NCI-H748 (cell line): Measurements from ENCODE around the gene CCL25.

Experiments used
- DNase-seq: peaks from one replicate; lab custom pipeline; 2025; ENCODE audit not compliant: unreplicated experiment; lab: John Stamatoyannopoulos, UW

Gene CCL25

DNA sequence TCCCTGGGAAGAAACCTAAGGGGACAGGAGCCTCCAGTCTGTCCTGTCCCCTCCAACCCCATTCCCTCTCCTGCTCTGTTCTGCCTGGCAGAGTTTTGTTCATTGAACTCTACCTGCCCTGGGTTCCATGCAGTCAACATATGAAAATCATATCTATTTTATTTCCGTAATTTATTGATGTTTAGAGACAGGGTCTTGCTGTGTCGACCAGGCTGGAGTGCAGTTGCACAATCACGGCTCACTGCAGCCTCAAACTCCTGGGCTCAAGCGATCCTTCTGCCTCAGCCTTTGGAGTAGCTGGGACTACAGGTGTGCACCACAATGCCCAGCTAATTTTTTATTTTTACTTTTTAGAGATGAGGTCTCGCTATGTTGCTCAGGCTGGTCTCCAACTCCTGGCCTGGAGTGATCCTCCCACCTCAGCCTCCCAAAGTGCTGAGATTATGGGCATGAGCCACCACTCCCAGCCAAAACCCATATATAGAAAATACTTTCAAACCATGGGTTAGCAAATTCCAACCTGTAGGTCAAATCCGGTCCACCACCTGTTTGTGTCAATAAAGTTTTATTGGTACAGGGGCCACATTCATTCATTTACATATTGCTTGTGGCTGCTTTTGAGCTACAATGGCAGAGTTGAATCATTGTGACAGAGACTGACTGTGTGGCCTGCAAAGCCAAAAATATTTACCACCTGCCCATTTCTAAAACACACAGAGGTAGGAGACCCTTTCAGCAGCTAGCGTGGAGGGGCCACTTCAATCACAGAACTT is 57.5 kb downstream of the CCL25 start:
- DNase-seq = no peak

DNA sequence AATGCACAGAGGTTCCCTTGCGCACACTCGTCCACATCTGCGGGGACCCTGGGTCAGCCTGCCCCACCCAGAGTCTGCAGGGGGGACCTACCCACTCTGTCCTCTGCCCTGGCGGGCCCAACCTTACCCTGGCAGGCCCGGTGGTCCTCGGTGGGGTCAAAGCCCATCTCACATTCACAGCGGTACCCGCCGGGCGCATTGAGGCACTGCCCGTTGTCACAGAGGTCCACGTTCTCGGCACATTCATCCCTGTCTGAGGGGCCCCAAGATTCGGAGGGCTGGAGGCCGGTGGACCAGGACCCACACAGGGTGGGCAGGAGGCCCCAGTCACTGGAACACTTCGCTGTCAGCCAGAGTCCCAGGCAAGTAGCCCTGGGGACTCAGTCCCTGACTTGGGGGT is 58.4 kb downstream of the CCL25 start:
- no peak for DNase-seq

DNA sequence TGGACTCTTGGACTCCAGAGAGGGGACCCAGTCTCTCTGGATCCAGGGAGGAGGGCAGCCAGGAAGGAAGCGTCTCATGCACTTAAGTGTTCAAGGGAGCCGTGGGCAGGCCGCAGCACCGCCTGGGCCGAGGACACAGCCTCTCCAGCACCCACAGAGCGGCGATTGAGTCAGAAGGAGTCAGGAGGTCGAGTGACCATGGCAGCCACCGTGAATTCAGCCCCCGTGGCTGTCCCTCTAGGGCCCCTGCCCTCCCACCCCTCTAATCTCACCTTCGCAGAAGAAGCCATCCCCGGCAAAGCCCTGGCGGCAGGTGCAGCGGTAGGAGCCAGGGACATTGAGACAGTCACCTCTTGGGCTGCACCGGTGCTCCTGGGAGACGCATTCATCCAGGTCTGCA is 58.8 kb downstream of the CCL25 start:
- no peak for DNase-seq
